RCC 7860 (cell line): ENCODE measurements around the gene TFF2.

Experiments used
- DNase-seq: peaks from one replicate; pipeline ENCODE4 v3.0.0-alpha.2; 2015; ENCODE audit warnings: low spot score
- FAIRE-seq: peaks from 2 replicates; lab custom pipeline; 2012; peaks lifted over from hg19 to GRCh38; lab: Jason Lieb, UNC

The TFF2 gene, protein sequence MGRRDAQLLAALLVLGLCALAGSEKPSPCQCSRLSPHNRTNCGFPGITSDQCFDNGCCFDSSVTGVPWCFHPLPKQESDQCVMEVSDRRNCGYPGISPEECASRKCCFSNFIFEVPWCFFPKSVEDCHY

DNA sequence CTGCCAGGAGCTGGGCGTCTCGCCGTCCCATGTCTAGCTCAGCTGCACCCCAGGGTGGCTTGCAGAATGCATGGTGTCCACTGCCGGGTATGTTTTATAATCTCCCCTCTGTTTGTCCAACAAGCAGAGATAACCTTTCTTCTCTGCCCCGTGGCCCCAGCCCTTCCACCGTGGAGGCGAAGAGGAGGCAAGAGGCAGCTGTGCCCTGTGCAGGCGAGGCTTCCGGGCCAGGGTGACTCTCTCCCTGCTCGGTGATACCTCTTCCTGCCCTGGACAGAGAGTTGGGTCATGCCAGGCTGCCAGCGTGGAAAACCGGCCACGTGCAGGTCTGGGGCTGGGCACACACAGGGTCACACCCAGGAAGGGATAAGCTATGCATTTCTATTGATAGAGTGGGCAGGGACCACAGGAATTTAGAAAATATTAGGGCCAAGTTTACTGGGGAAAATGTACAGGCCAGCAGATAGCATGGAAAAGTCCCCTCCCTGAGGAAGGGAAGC is at the start of gene TFF2:
Gene TFF2 (minus strand): TSS at position 68 of the 500 bp plus-strand sequence. CDS start 37 bp downstream, at position 31.
- FAIRE-seq = no peak
- DNase-seq = no peak

GRCh38 chr21:42400525-42400924 is 49.7 kb upstream of the TFF2 start:
- FAIRE-seq = no peak

DNA sequence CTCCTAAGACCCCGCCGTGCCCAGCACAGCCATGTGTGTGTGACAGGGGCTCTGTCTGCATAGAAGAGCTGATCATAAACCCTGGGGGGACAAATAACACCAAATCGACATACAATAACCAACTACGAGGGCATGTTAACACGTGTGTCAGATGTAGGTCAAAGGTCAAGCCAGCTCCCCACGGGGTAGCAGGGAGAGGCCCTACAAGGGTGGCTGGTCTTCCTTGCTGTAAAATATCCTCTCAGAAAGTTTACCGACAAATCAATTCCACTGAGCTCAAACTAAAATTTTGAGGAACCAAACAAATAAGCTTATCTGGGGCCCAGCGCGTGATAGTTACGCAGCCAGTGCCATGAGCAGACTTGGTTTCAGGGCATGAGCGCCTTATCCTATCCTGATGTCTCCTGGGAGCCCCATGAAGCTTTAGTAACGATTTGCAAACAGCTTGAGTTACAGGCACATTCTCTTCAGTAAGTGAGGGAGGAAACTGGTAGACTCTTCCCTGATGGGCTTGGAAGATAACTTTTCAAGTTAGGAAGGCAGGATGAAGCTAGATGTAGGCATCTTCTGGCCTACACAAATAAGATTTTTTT is 47.7 kb upstream of the TFF2 start:
- FAIRE-seq (no peak), DNase-seq (no peak)

More at GRCh38 chr21:42400525-42400924, 49.7 kb upstream of the TFF2 start:
- DNase-seq = no peak

- no peak for FAIRE-seq
- DNase-seq = no peak
These were observed 47.1 kb upstream of the TFF2 start for GRCh38 chr21:42397746-42398394.

DNA sequence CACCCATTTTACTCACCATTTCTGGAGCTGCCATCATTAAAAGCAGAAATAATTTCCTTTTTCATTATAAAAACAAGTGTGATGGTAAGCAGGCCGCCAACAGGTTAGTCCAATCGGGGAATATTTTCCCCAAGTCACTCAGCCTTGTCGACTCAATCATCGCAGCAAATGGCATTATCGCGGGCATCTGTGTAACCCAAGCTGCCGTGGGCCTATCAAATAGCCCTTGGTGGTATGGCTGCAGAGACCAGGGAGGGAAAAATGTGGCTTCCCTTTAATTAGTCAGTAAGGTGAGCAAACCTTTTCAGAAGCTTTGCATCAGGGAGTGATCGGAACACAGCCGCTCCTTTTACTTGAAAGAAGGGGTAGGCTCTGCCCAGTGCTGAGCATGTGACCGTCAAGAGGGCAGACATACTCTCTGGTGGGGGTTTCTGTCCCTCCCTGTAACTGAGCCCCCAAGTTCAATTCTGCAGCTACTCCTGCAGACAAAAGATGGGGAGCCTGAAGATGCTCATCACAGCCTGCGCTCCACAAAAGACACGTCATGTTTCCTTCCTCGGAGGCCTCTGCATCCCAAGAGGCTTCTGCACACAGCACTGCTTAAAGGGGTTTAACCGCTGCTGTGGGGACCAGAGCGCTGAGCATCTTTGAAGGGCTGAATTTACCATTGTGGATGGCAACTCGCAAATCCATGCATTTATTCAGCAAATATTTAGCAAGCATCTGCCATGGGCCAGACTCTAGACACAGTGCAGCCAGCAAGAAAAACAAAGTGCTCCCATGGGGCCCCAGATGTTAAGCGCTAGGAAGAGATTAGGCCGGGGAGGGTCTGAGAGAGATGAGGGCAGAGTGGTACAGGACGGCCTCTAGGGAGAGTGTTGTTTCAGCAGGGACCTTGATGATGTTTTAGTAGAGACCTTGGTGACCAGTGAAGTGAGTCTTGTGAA is 46.3 kb upstream of the TFF2 start:
- FAIRE-seq = no peak
- no peak for DNase-seq

- no peak for FAIRE-seq
These were observed 45.3 kb upstream of the TFF2 start, which contains the start of gene TMPRSS3 for GRCh38 chr21:42395905-42396651. TSS of gene TMPRSS3 (minus strand) at chr21:42396052. CDS start at chr21:42395417, 635 bp downstream.

DNA sequence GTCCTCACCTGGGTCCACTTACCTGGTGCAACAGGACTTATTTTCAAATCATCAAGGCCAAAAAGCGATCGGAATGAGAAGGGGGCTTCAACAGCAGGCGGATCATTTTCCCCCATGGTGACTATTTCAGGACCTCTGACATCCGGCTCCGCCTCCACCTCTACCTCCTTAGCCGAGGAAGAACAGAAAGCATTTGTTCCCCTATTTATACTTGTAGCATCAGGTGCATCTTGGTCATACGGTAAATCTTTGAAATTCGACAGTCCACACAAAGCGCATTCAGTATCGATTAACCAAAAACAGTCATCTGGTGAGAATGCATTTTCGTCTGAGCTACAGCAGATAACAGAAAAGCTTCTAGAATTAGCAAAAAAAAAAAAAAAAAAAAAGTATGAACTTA is 44.5 kb upstream of the TFF2 start:
- no peak for FAIRE-seq
- DNase-seq = no peak

More at GRCh38 chr21:42395905-42396651, 45.3 kb upstream of the TFF2 start, which contains the start of gene TMPRSS3:
- no peak for DNase-seq

DNA sequence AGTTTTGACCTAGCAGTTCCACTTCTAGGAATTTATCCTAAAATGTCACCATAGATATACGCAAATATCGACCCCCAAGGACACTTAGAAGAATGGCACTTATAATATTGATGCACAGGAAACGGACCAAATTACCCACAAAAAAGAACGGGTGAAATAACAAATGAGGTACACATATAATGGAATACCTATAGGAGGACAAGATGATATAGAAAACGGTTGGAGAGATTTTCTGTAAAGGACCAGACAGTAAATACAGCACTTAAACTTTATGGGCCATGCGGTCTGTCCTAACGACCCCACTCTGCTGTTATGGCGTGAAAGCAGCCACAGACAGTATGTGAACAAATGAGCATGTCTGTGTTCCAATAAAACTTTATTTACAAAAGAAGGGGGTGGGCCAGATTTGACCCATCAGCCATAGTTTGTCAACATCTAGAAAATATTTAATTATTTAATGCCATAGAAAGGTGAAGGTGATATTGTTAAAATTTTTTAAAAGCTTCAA is 42.7 kb upstream of the TFF2 start:
- no peak for FAIRE-seq
- DNase-seq = no peak

GRCh38 chr21:42392731-42393442 is 42.1 kb upstream of the TFF2 start:
- DNase-seq (no peak), FAIRE-seq (no peak)

DNA sequence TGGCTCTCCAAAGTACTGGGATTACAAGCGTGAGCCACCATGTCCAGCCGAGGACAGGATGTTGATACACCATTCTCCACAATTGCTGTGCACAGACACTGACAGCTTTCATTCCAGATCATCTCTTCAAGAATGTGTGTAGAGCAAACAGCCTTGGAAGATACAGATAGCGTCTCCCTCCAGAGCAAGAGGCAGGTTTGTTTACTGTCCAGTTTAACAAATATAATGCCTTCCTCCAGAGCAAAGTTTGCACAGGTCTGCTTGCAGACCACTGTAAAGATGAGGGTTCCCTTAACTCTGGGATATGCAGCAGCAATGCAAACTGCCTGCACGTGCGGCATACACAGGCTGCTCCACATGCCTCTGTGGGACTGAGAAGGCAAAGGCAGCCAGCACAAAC is 40.5 kb upstream of the TFF2 start:
- no peak for FAIRE-seq
- DNase-seq = no peak

- no peak for DNase-seq
- no peak for FAIRE-seq
These were observed 39.9 kb upstream of the TFF2 start for GRCh38 chr21:42390696-42391095.

- DNase-seq (no peak), FAIRE-seq (no peak)
These were observed 39.4 kb upstream of the TFF2 start for GRCh38 chr21:42390193-42390592.

GRCh38 chr21:42389449-42389835 is 38.6 kb upstream of the TFF2 start:
- FAIRE-seq (no peak), DNase-seq (no peak)

DNA sequence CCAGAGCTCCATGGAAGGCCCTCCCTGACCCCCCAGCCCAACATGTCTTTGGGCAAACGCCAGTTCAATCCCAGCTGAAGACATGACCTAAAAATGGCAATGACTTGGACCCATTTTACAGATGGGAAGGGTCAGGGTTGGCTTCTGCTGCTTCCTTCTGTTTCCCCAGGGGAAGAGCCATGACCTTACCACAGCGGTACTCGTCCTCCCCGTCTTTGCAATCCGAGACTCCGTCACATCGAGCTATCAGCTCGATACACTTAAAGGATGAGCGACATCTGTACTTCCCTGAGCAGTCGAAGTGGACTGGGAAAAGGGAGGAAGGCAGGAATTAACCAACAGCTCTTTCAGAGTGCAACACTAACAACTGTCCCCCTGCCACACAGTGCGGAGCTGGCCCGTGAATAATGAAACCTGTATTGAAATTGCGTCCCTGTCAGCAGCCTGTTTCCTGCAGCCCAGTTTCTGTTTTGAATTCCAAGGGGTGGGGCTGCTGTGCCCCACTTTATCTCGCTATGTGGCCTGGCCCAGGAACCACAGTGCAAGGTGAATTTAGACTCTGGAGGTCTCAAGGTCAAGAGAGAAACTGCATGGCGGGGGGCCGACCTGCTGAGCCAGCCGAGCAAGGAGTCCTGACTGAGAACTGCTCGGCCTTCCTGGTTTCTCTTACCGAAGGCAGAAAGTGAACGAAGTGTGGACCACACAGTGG is 38.1 kb upstream of the TFF2 start:
- FAIRE-seq (no peak), DNase-seq (no peak)

DNA sequence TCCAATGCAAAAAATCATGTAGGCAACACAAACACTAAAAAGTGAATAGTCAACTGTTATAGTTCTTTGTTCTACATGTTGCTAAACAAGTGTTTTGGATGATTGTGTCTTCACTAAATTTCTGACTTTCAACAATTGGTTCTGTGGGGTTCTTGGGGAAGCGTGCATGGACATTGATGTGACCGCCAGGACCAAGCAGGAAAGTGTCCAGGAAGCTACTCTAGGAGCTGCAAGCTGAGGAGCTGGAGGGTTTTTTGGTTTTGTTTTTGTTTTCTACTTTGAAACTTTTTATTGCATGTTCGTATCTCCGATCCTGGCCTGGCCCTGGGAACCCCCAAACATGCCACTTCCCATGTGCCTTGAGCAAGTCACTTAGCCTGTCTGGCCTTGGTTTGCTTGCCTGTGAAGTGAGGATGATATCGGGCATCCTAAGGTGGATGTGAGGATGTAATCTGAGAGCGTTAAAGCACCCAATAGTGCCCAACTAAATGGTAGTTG is 37.1 kb upstream of the TFF2 start:
- DNase-seq = no peak
- no peak for FAIRE-seq

DNA sequence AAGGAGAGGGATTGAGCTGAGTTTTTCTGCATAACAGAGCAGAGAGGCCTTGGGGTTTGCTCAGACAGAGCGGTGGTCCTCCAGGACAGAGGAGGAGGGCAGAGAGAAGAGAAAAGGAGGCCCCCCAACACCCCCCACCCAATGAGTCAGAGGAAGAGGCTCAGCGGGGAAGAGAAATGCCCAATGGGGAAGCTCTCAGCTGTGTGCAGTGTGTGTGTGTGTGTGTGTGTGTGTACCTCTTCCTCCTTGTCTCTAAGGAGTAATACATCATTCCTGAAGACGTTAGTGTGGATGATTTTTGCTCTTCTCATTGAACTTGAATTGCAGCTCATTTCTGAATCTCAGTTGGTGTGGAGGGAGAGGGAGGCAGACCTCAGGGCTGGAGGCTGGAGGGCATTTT is 36.4 kb upstream of the TFF2 start:
- DNase-seq (no peak), FAIRE-seq (no peak)

DNA sequence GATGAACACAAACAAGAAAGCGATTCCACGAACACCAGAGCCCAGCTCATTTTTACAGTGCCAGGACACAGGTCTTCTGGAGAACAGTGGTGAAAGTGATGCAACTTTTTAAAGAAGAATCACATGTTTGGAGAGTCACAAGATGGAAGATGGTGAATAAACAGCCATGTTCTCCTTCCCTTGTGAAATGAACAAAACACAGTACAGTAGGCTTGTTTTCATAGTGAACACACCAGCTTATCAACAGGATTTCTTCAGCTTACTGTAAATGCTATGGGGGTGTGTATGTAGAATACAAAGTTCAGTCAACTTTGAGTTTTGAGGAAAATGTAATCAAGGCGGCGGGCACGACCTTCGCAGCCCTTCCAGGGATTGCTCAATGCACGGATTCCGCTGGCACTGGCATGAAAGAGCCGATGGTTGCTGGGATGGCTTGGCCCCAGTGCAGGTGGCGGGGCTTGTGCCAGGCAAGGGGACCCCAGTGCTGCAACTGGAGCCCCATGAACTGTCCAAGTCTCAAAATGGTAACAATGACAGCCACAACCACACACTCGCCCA is 35.3 kb upstream of the TFF2 start:
- no peak for DNase-seq
- no peak for FAIRE-seq

- FAIRE-seq (no peak), DNase-seq (no peak)
These were observed 34.8 kb upstream of the TFF2 start for GRCh38 chr21:42385619-42386018.
